ENCODE results near the gene TMEM107.

Gene TMEM107

DNA sequence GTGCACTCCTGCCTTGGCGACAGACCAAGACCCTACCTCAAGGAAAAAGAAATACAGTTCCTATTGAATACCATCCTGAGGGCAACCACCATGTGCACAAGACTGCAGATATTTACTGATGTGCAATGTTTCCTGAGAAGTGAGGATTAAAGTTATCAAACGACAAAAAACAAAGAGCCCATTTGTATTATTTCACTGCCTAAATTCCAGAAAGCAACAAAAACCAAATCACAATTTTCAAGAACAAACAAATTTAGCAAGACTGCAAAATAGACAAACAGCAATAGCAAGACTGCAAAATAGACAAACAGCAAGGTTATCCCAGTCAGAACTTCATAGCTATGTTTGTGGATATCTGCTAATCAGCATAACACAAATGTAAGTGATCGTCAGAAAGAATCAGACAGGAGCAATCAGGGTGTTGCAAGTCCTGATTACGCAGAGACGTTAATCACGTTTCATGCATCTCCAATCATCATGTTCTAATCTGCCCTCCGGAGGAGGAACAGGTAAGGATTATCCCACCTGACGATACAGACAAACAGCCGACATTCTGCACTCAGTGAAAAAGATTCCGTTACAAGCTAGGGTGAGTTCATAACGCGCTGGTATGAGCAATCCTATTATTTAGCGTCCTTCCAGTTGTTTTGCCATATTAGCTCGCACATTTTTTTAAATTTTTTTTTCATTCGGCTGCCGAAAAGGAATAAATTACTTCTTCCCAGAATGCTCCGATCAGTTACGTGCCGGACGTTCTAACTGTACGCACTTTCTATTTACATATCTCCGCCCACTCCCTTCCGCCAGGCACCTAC lies 2.9 kb downstream of the TMEM107 start (continued):
- TF ChIP-seq, protein P1, sequence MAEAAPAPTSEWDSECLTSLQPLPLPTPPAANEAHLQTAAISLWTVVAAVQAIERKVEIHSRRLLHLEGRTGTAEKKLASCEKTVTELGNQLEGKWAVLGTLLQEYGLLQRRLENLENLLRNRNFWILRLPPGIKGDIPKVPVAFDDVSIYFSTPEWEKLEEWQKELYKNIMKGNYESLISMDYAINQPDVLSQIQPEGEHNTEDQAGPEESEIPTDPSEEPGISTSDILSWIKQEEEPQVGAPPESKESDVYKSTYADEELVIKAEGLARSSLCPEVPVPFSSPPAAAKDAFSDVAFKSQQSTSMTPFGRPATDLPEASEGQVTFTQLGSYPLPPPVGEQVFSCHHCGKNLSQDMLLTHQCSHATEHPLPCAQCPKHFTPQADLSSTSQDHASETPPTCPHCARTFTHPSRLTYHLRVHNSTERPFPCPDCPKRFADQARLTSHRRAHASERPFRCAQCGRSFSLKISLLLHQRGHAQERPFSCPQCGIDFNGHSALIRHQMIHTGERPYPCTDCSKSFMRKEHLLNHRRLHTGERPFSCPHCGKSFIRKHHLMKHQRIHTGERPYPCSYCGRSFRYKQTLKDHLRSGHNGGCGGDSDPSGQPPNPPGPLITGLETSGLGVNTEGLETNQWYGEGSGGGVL (tag by site-specific recombination; IDR thresholded peaks at IDR 0.05), result no peak
- peak; percentile 87; the same call in 1 of the 2 replicates for TF ChIP-seq ZNF394 (tag by site-specific recombination; IDR thresholded peaks at IDR 0.05; ENCODE audit: borderline replicate concordance)
- peak; percentile 98 for TF ChIP-seq SCRT1 (tag by site-specific recombination; IDR thresholded peaks at IDR 0.05; ENCODE audit: borderline replicate concordance)
- TF ChIP-seq ZSCAN30 (tag by site-specific recombination; IDR thresholded peaks at IDR 0.05), result peak; percentile 86; the same call in 1 of the 2 replicates
- TF ChIP-seq ZNF426 (tag by site-specific recombination; IDR thresholded peaks at IDR 0.05), result no peak
- peak; percentile 90 for TF ChIP-seq ZNF843 (tag by site-specific recombination; IDR thresholded peaks at IDR 0.05)
- no peak for TF ChIP-seq ZNF140 (tag by site-specific recombination; IDR thresholded peaks at IDR 0.05)
- peak; percentile 91 for TF ChIP-seq MZF1 (tag by site-specific recombination; IDR thresholded peaks at IDR 0.05; ENCODE audit: borderline replicate concordance)
- TF ChIP-seq, protein P2, sequence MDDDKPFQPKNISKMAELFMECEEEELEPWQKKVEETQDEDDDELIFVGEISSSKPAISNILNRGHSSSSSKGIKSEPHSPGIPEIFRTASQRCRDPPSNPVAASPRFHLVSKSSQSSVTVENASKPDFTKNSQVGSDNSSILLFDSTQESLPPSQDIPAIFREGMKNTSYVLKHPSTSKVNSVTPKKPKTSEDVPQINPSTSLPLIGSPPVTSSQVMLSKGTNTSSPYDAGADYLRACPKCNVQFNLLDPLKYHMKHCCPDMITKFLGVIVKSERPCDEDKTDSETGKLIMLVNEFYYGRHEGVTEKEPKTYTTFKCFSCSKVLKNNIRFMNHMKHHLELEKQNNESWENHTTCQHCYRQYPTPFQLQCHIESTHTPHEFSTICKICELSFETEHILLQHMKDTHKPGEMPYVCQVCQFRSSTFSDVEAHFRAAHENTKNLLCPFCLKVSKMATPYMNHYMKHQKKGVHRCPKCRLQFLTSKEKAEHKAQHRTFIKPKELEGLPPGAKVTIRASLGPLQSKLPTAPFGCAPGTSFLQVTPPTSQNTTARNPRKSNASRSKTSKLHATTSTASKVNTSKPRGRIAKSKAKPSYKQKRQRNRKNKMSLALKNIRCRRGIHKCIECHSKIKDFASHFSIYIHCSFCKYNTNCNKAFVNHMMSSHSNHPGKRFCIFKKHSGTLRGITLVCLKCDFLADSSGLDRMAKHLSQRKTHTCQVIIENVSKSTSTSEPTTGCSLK (tag by site-specific recombination; IDR thresholded peaks at IDR 0.05), result no peak
- TF ChIP-seq ZNF16 (tag by site-specific recombination; IDR thresholded peaks at IDR 0.05; ENCODE audit: low read depth), result peak; percentile 38; the same call in 1 of the 2 replicates
- no peak for TF ChIP-seq ZNF350 (tag by site-specific recombination; IDR thresholded peaks at IDR 0.05)
- peak; percentile 42; the same call in 1 of the 2 replicates for TF ChIP-seq ZFHX2 (tag by site-specific recombination; conservative IDR thresholded peaks at IDR 0.05)
- TF ChIP-seq ZNF610 (tag by site-specific recombination; IDR thresholded peaks at IDR 0.05; ENCODE audit: borderline replicate concordance), result peak; percentile 55; the same call in 1 of the 2 replicates
- TF ChIP-seq SP7 (tag by site-specific recombination; IDR thresholded peaks at IDR 0.05), result peak; percentile 93
- peak; percentile 68 for TF ChIP-seq PRDM1 (tag by site-specific recombination; IDR thresholded peaks at IDR 0.05)
- no peak for TF ChIP-seq ZNF169 (tag by site-specific recombination; IDR thresholded peaks at IDR 0.05)
- TF ChIP-seq ZNF324 (tag by site-specific recombination; IDR thresholded peaks at IDR 0.05), result peak; percentile 93; the same call in 1 of the 2 replicates
- no peak; the same call in 1 of the 2 replicates for TF ChIP-seq ZNF184 (tag by site-specific recombination; IDR thresholded peaks at IDR 0.05)
- TF ChIP-seq, protein P3, sequence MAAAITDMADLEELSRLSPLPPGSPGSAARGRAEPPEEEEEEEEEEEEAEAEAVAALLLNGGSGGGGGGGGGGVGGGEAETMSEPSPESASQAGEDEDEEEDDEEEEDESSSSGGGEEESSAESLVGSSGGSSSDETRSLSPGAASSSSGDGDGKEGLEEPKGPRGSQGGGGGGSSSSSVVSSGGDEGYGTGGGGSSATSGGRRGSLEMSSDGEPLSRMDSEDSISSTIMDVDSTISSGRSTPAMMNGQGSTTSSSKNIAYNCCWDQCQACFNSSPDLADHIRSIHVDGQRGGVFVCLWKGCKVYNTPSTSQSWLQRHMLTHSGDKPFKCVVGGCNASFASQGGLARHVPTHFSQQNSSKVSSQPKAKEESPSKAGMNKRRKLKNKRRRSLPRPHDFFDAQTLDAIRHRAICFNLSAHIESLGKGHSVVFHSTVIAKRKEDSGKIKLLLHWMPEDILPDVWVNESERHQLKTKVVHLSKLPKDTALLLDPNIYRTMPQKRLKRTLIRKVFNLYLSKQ (tag by site-specific recombination; IDR thresholded peaks at IDR 0.05; ENCODE audit: borderline replicate concordance), result no peak
- TF ChIP-seq, protein P4, sequence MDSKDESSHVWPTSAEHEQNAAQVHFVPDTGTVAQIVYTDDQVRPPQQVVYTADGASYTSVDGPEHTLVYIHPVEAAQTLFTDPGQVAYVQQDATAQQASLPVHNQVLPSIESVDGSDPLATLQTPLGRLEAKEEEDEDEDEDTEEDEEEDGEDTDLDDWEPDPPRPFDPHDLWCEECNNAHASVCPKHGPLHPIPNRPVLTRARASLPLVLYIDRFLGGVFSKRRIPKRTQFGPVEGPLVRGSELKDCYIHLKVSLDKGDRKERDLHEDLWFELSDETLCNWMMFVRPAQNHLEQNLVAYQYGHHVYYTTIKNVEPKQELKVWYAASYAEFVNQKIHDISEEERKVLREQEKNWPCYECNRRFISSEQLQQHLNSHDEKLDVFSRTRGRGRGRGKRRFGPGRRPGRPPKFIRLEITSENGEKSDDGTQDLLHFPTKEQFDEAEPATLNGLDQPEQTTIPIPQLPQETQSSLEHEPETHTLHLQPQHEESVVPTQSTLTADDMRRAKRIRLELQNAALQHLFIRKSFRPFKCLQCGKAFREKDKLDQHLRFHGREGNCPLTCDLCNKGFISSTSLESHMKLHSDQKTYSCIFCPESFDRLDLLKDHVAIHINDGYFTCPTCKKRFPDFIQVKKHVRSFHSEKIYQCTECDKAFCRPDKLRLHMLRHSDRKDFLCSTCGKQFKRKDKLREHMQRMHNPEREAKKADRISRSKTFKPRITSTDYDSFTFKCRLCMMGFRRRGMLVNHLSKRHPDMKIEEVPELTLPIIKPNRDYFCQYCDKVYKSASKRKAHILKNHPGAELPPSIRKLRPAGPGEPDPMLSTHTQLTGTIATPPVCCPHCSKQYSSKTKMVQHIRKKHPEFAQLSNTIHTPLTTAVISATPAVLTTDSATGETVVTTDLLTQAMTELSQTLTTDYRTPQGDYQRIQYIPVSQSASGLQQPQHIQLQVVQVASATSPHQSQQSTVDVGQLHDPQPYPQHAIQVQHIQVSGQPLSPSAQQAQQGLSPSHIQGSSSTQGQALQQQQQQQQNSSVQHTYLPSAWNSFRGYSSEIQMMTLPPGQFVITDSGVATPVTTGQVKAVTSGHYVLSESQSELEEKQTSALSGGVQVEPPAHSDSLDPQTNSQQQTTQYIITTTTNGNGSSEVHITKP (tag by site-specific recombination; IDR thresholded peaks at IDR 0.05), result peak; percentile 84
- TF ChIP-seq ZNF112 (tag by site-specific recombination; IDR thresholded peaks at IDR 0.05), result no peak
- no peak for TF ChIP-seq ZNF585B (tag by site-specific recombination; IDR thresholded peaks at IDR 0.05)
- TF ChIP-seq HOXA7 (CRISPR knock-in tag; IDR thresholded peaks at IDR 0.05; ENCODE audit: borderline replicate concordance), result no peak
- TF ChIP-seq KLF16 (tag by site-specific recombination; IDR thresholded peaks at IDR 0.05), result peak; percentile 91
- 0 out of 2 replicates have a peak, but pooled peaks have one; percentile 32 for TF ChIP-seq ZNF433 (tag by site-specific recombination; IDR thresholded peaks at IDR 0.05; ENCODE audit: low read depth)
- TF ChIP-seq SETDB1 (IDR thresholded peaks at IDR 0.05; ENCODE audit: insufficient read length, low read length), result peak; percentile 16
- TF ChIP-seq, protein P5, sequence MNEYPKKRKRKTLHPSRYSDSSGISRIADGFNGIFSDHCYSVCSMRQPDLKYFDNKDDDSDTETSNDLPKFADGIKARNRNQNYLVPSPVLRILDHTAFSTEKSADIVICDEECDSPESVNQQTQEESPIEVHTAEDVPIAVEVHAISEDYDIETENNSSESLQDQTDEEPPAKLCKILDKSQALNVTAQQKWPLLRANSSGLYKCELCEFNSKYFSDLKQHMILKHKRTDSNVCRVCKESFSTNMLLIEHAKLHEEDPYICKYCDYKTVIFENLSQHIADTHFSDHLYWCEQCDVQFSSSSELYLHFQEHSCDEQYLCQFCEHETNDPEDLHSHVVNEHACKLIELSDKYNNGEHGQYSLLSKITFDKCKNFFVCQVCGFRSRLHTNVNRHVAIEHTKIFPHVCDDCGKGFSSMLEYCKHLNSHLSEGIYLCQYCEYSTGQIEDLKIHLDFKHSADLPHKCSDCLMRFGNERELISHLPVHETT (tag by site-specific recombination; IDR thresholded peaks at IDR 0.05), result peak; percentile 94
- no peak for TF ChIP-seq HOXC10 (CRISPR knock-in tag; IDR thresholded peaks at IDR 0.05)
- TF ChIP-seq ZEB2 (tag by site-specific recombination; IDR thresholded peaks at IDR 0.05), result peak; percentile 100
